HG03280 (cell line): ENCODE results near the gene SOX6.
"Not testable (repeated sequence)": the region's sequence is repeated elsewhere in the genome, so short reads cannot be mapped to it uniquely, and the experiment has no call there.

ENCODE experiments used
- ATAC-seq: cut with Tn5 transposase; IDR thresholded peaks from one replicate; pipeline ENCODE4 v1.9.1; 2021; ENCODE audit warnings: mild to moderate bottlenecking, moderate library complexity; ENCODE audit not compliant: unreplicated experiment

The SOX6 gene

DNA sequence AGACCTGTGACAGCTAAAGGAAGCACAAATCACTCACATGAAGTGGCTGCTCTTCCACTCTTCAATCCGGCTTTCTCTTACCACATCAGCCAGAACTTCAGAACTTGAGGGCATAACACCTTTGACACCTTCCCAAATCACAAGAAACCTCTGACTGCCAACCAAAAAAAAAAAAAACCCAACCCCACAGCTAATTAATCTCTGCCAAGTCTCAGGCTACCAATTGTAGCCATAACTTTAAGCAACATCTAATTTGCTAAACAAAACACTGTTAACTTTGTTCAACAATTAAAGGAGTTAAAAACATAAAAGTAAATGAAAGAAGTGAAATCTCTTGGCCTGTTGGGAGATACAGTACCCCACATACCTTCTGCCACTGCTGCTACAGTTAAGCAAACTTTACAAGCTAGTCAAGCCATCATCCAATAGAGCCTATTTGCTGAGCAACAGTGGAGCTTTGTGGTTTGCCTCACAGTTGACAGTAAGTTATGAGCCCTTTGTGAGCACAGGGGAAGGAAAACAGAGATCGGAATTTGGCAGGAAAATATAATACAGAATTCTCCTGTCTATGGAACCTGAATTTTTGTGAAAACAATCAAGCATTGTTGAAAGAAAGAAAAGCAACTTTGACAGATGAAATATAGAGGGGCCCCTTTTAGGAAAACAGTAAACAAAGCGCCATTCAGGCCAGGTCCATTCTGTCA is at the start of gene SOX6:
Gene SOX6 (minus strand): TSS at position 490 of the 704 bp plus-strand sequence. CDS start 15,298 bp downstream, outside the sequence.
- ATAC-seq = no peak

- no peak for ATAC-seq
These were observed 48.5 kb upstream of the SOX6 start for GRCh38 chr11:16404781-16405285.

- ATAC-seq = no peak
These were observed 47.5 kb upstream of the SOX6 start for GRCh38 chr11:16403851-16404250.

GRCh38 chr11:16403448-16403803 is 47.1 kb upstream of the SOX6 start:
- no peak for ATAC-seq

DNA sequence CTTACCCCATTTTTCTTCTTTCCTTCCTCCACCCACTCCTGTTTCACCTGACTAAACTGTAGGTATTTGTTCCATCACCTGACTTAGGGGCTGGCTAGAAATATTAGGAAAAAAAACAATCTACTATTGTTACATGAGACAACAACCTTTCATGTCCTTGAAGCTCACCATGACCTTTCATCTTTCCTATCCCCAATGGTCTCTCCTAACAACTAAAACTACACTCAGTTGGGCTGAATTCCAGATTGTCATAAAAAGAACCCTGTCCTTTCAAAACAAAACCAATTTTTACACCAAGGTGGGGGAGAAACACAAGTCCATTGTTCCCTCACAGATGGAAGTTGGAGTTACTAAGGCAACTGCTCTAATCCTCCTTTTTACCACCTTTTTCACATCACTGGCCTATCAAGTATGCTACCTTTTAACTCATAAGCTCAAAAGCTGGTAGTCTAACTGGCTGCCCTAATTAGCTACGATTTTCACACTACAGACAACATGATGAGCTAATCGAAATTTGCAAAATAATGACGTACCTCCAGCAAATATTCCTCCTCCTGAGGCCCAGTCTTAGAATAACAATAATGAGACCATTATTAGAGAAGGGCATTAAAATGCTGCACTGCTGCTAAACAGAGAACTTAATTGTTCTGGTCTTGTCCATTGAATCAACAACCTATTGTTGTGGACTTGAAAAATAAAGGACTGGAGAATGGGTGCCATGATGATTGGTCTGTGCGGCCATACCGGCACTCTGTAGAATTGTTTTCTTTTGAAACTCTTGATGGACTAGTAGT is 46.5 kb upstream of the SOX6 start:
- ATAC-seq = no peak

- ATAC-seq = no peak
These were observed 41.0 kb upstream of the SOX6 start for GRCh38 chr11:16397390-16397789.

DNA sequence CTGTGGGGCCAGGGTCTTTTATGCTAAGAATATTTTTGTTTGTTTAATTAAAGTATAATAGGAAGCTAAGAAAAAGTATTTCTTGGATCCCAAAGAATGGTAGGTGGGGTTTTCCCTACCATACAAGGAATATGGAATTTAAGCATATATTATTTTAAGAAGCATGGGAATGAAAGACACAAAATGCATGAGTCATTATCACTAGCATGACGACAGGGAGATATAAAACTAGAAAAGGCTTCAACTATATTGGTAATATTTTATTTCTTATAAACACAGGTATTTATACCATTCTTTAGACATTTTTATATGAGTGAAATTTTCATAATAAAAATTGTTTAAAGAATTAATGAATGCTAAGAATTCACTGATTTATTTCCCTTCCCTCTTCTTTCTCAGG is 39.3 kb upstream of the SOX6 start:
- ATAC-seq = no peak

- no peak for ATAC-seq
These were observed 38.6 kb upstream of the SOX6 start for GRCh38 chr11:16394947-16395346.

- no peak for ATAC-seq
These were observed 37.0 kb upstream of the SOX6 start for GRCh38 chr11:16393340-16393739.

DNA sequence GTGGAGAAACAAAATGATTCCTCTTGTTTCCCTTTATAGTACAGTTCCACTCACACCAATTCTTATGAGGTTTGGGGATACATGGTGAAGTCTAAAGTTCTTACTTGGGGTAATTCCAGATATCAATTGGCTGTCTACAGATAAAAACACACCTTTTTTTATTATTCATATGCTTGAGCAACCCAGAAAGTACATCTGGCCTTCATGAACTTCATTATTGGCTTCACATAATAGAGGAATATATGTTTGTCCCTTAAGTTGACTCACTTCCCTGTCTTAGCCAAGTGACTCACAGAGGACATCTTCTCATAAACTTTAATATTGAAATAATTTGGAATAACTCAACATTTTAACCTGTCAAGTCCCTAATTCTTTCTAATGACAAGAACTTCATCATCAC is 36.3 kb upstream of the SOX6 start:
- ATAC-seq = no peak

DNA sequence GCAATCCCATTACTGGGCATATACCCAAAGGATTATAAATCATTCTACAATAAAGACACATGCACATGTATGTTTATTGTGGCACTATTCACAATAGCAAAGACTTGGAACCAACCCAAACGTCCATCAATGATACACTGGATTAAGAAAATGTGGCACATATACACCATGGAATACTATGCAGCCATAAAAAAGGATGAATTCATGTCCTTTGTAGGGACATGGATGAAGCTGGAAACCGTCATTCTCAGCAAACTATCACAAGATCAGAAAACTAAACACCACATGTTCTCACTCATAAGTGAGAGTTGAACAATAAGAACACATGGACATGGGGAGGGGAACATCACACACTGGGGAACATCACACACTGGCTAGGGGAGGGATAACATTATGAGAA is 34.5 kb upstream of the SOX6 start:
- ATAC-seq = not testable (repeated sequence)

- no peak for ATAC-seq
These were observed 28.8 kb upstream of the SOX6 start for GRCh38 chr11:16385099-16385498.

DNA sequence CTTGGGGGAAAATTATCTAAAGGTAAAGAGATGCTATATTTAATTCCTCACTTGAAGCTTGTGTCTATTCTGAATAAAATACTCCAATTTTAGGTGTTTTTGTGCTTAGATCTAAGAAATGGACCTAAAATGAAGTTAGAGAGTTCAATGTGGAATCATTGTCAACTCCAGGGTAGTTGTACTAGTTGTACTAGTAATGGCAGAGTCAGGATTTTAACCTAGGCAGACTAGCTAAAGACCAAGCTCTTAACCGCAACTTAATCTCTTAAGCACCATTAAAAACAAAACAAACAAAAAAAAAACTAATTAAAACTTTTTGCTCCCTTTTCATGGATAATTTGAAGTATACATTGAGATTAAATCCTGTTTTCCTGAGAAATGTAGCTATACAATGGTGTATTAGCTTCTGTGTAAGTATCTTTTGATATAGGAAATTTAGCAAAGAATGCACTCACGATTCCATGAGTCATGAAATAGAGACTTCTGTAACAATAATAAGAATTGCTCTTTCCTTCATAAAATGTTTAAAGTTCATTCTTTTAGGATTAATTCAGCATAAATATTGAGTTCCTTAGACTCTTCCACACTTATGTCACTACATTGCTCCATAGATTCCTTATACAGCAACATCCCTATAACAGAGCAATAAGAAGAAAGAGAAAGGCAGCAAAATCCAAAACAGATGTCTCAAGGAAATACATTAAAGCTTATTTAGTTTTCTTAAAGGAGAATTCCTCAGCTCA is 26.5 kb upstream of the SOX6 start:
- ATAC-seq = no peak

GRCh38 chr11:16382186-16382585 is 25.8 kb upstream of the SOX6 start:
- ATAC-seq = no peak

DNA sequence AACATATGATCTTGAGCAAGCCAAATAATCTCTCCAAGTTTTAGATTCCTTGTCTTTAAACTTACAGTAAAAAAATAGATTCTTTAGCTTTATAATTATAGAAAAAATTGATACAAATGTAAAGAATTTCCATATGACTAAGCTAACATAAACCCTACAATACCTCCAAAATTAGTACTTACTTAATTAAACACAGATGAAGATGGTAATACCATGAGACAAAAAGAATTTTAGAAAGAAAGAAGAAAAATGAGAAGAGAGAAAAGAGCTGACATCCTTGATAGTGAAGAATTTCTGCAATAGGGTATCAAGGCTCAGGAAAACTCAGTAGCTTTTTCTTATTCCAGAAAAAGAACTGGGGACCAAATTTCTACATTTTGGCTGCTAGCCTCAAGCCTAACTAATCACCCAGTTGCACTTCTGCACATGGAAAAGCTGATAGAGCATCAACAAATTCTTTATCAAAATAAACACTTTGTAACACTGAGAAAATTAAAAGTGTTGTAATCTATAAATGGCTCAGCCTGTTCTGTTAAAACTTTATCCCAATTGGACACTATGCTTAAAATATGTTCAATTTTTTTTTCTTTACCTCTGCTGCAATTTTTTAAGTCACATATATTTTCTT is 24.7 kb upstream of the SOX6 start:
- no peak for ATAC-seq

DNA sequence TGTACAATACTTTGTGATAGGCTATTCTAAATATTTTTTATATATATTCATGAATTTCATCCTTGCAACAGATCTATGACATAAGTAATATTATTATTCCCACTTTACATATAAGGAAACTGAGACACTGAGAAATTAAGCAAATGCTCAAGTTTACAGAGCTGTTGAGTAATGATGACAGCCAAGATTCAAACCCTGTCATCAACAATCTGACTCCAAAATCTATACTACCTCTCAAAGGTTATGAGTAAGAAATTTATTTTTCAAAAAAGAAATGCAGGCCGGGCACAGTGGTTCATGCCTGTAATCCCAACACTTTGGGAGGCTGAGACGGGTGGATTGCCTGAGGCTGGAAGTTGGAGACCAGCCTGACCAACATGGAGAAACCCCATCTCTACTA is 22.6 kb upstream of the SOX6 start:
- no peak for ATAC-seq

GRCh38 chr11:16377746-16378145 is 21.4 kb upstream of the SOX6 start:
- ATAC-seq = no peak

GRCh38 chr11:16375664-16376063 is 19.3 kb upstream of the SOX6 start:
- not testable (repeated sequence) for ATAC-seq

- no peak for ATAC-seq
These were observed 17.4 kb upstream of the SOX6 start for GRCh38 chr11:16373768-16374167.

GRCh38 chr11:16372355-16372754 is 16.0 kb upstream of the SOX6 start:
- ATAC-seq = no peak

DNA sequence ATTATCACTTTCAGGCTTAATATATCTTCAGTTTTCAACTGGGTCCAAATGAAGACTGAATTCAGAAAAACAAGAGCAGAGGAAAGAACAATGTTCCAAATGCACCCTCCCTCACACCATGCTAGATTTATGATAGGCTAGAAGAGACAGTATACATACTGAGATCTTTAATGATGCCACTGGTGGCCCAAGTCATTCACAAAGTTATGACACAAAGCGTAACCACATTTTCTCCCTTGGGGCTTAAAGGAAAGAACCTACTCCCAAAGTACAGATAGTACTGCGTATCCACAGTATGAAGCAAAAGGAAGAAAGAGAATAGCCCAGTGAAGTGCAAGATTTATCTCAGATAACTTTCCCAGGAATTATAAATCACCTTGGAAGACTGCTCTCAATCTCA is 10.9 kb upstream of the SOX6 start:
- no peak for ATAC-seq
